ENCODE data around the gene RNF144A.

RNF144A gene

DNA sequence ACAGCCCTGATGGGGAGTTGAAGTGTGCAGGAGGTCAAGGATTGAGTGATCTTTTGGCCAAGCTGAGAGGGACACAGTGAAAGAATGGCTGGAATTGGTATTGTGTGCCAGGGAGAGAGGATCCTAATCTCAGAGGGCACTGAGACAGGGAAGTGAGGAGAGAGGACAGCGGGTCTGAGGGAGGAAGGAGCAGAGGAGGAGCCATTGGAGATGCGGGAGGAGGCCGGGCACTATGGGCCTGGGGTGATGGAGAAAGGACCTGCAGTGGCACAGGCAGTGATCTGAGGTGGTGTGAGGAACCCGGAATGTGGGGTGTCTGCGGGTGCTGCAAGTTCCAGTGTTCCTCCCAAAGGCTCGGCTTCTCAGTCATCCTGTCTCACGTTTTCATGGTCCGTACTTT lies 26.8 kb downstream of the RNF144A start:
- no peak for TF ChIP-seq GATA3 (IDR thresholded peaks at IDR 0.05; ENCODE audit: low read depth, low read length)
- TF ChIP-seq GATA2 (IDR thresholded peaks at IDR 0.05; ENCODE audit: low read depth, low read length): no peak

- TF ChIP-seq GATA2 (IDR thresholded peaks at IDR 0.05; ENCODE audit: low read depth, low read length) (no peak), GATA3 (IDR thresholded peaks at IDR 0.05; ENCODE audit: low read depth, low read length) (no peak)
Measured at GRCh38 chr2:6944555-6944954, 27.3 kb downstream of the RNF144A start.

DNA sequence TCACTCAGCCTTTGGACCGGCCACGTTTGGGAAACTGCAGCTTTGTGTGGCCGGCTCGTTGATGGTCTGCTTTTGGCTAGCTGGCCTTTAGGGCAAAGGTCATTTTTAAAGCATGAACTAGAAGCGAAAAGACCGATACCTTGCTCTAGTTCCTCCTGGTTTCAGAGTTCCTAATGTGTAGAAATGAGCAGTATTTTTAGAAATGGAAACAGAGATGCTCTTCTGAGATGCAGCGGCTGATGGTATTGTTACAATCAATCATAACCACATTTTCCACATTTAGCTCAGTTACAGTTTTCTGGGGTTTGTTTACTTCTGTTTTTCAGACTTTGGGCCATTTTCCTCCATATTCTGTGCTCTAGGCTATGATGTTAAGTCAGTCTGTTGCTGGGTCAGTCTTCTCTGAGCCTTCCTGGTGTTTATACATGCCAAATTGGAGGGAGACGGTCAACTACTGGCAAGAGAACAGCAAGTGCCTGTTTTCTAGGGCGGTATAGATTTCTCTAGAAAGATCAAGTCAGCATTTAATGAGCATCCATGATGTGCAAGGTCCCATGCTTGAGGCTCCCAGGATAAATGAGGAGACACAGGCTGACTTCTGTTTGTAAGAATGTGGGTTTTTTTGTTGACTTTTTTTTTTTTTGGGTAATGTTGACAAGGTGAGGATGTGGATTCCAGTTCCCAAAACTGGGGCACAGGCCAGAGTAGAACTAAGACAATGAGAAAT lies 28.0 kb downstream of the RNF144A start:
- TF ChIP-seq GATA2 (IDR thresholded peaks at IDR 0.05; ENCODE audit: low read depth, low read length) (no peak), GATA3 (IDR thresholded peaks at IDR 0.05; ENCODE audit: low read depth, low read length) (no peak)

GRCh38 chr2:6945821-6946220 lies 28.6 kb downstream of the RNF144A start:
- TF ChIP-seq GATA3 (IDR thresholded peaks at IDR 0.05; ENCODE audit: low read depth, low read length) (no peak), GATA2 (IDR thresholded peaks at IDR 0.05; ENCODE audit: low read depth, low read length) (no peak)

DNA sequence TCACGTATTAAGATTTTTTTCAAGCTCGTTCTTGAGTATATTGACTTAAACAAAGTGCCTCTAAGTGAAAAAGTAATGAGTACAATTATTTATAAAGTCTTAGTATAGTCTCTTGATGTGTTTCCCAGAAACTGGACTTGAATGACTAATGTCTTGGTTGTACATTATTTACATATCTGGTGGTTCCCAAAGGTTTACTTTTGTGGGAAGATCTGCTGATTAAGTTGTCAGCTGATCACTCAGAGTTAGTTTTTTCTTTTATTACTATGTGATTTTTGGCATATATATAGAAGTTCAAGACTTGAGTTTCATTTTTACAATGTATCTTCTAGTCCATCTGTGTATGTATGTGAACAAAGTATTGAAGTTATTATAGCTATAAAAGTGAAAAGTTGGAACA lies 29.5 kb downstream of the RNF144A start:
- TF ChIP-seq GATA2 (IDR thresholded peaks at IDR 0.05; ENCODE audit: low read depth, low read length): no peak
- no peak for TF ChIP-seq GATA3 (IDR thresholded peaks at IDR 0.05; ENCODE audit: low read depth, low read length)

GRCh38 chr2:6947929-6948676 lies 30.9 kb downstream of the RNF144A start:
- no peak for TF ChIP-seq GATA2 (IDR thresholded peaks at IDR 0.05; ENCODE audit: low read depth, low read length)
- TF ChIP-seq GATA3 (IDR thresholded peaks at IDR 0.05; ENCODE audit: low read depth, low read length): no peak

- TF ChIP-seq GATA2 (IDR thresholded peaks at IDR 0.05; ENCODE audit: low read depth, low read length) (no peak), GATA3 (IDR thresholded peaks at IDR 0.05; ENCODE audit: low read depth, low read length) (no peak)
Measured at GRCh38 chr2:6948677-6949351, 31.6 kb downstream of the RNF144A start.

DNA sequence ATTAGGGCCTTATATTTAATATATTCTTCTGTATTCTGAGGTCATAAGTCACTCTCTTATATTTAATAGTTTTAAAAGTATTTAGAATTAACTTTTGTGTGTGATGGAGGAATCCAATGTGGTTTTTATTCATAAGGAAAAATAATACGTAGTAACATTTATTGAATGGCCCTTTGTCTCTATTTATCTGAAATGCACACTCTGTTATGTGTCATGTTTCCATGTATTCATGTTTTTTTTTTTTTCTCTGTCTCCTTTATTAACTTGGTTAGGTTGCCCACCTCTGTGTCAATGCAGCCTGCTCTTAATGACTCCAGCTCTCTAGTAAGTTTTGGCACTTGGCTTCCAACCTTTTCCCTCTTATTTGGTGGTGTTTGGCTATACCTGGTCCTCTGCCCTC lies 33.8 kb downstream of the RNF144A start:
- TF ChIP-seq GATA3 (IDR thresholded peaks at IDR 0.05; ENCODE audit: low read depth, low read length) (no peak), GATA2 (IDR thresholded peaks at IDR 0.05; ENCODE audit: low read depth, low read length) (no peak)

DNA sequence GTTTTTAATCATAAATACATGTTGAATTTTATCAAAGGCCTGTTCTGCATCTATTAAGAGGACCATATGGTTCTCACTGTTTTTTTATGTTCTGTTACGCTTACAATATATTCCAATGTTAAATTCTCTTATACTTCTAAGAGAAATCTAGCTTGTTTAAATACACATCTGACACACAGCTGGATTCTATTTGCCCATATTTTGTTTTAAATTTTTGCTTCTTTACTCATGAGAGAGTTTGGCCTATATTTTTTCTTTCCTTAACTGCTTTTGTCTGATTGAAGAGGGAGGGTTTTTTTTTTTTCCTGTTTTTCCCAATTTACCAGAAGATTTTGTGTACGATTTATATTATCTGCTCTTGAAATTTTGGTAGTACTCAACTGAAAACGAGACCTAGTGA lies 34.9 kb downstream of the RNF144A start:
- TF ChIP-seq GATA2 (IDR thresholded peaks at IDR 0.05; ENCODE audit: low read depth, low read length) (no peak), GATA3 (IDR thresholded peaks at IDR 0.05; ENCODE audit: low read depth, low read length) (no peak)

- no peak for TF ChIP-seq GATA3 (IDR thresholded peaks at IDR 0.05; ENCODE audit: low read depth, low read length)
- TF ChIP-seq GATA2 (IDR thresholded peaks at IDR 0.05; ENCODE audit: low read depth, low read length): no peak
Measured at GRCh38 chr2:6954586-6954985, 37.4 kb downstream of the RNF144A start.

GRCh38 chr2:6955511-6956136 lies 38.4 kb downstream of the RNF144A start:
- TF ChIP-seq GATA3 (IDR thresholded peaks at IDR 0.05; ENCODE audit: low read depth, low read length) (no peak), GATA2 (IDR thresholded peaks at IDR 0.05; ENCODE audit: low read depth, low read length) (no peak)

DNA sequence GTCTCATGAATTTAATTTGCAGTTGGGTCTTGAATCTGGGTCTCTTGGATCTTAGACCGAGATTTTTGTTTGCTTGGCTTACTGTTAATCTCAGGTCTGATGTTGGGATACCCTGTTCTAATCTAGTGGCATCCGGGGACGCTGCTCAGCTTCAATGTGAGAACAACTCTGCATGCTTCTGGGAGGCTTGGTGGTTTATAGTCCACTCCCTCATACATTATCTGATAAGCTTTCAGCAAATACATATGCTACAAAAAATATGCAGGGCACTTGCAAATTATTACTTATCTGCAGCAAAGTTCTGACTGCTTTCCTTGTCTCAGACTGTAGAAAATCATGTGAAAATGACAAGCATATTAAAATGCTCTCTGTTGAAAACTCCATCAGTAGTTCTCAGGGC lies 39.4 kb downstream of the RNF144A start:
- no peak for TF ChIP-seq GATA2 (IDR thresholded peaks at IDR 0.05; ENCODE audit: low read depth, low read length)
- no peak for TF ChIP-seq GATA3 (IDR thresholded peaks at IDR 0.05; ENCODE audit: low read depth, low read length)

DNA sequence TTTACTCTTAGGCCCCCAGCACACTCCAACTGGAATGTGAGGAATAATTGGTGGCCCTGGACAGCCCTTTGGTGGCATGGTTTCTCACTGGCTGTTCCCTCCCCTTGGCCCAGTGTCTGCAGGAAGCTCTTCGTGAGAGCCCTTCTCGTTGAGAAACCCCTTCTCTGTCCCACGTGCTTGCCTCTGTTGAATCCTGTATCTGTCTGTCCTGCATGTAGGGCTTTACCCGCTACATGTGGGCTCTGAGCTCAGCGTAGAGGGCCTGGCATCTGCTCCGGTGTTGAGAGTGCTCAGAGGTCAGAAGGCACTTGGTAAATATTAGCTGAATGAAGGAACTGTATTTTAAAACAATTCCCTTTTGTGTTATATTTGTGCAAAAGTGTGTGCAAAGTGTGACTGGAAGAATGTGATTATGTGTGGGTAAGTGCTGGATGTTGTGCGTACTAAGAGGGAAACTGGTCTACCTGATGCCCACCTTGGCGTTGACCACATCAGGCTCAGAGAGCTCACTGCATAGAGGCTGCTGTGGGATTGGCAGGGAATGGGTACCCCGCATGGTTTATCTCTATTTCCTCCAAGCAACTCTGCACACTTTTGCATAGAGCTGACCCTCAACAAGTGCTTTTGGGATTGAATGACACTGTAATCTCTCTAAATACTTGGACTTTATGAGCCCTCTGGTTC lies 40.0 kb downstream of the RNF144A start:
- TF ChIP-seq GATA3 (IDR thresholded peaks at IDR 0.05; ENCODE audit: low read depth, low read length): no peak
- no peak for TF ChIP-seq GATA2 (IDR thresholded peaks at IDR 0.05; ENCODE audit: low read depth, low read length)
